ENCODE measurements around the gene ACTR3. TPM values are rescaled to one million over a fixed set of nuclear protein-coding genes. Genes with fewer than 3 reads are reported as not detected.

The ACTR3 gene
- total and polyA plus RNA-seq, 2 of the 4 experiments (the other 2 are of a cell fraction): 246 to 307 TPM

- Histone ChIP-seq H3K4me2 (ENCODE audit: low read depth, low read length) (no peak overlapping the region), H3K23ac (ENCODE audit: low read depth, low read length) (no peak overlapping the region), H2BK15ac (ENCODE audit: low read depth, low read length) (no peak overlapping the region), H2AK9ac (replicated peaks; ENCODE audit: low read depth, low read length, poor library complexity) (no peak overlapping the region), H3K4ac (ENCODE audit: low read depth, low read length) (no peak overlapping the region), H2BK5ac (ENCODE audit: low read depth, low read length, poor library complexity, severe bottlenecking) (no peak overlapping the region), H3K9ac (ENCODE audit: low read depth, low read length) (no peak overlapping the region), H3K27ac (ENCODE audit: insufficient read depth, low read length) (no peak overlapping the region), H4K20me1 (ENCODE audit: insufficient read depth, low read length) (peaks cover 97% of the 10 kb centered on the region), H3K4me1 (ENCODE audit: control insufficient read depth, insufficient read depth, low read length) (peaks cover under 1% of the 10 kb centered on the region; the same call in 1 of the 2 replicates), H3K9me1 (ENCODE audit: insufficient read depth, low read length) (peaks cover 6% of the 10 kb centered on the region; the same call in 1 of the 2 replicates), H2BK120ac (ENCODE audit: low read depth, low read length) (no peak overlapping the region), H3K4me3 (ENCODE audit: insufficient read depth, low read depth, low read length) (no peak overlapping the region), H3K27me3 (ENCODE audit: control insufficient read depth, insufficient read depth, low read length) (no peaks in the 10 kb centered on the region), H4K8ac (ENCODE audit: low read depth in 2 of 2, low read length in 2 of 2) (no peak overlapping the region), H3K14ac (replicated peaks; ENCODE audit: low read depth, low read length) (no peak overlapping the region), H3K56ac (ENCODE audit: extremely low read depth, insufficient read depth, low read length) (no peak overlapping the region), H3K36me3 (ENCODE audit: control insufficient read depth, insufficient read depth, low read length) (peaks cover 5% of the 10 kb centered on the region), H2AK5ac (ENCODE audit: low read depth, low read length) (no peak overlapping the region), H4K5ac (ENCODE audit: low read depth, low read length) (no peak overlapping the region), H4K91ac (ENCODE audit: insufficient read depth, low read depth, low read length) (no peak overlapping the region), H3K9me3 (ENCODE audit: control insufficient read depth, insufficient read depth, low read length) (no peaks in the 10 kb centered on the region), H2AFZ (replicated peaks; ENCODE audit: low read length, poor library complexity) (no peak overlapping the region), H3K18ac (ENCODE audit: low read depth, low read length) (no peak overlapping the region), H3K79me1 (ENCODE audit: low read depth in 1 of 2, low read length in 2 of 2) (peaks cover 0 to 14% of the 10 kb centered on the region in 2 experiments; a peak in 2 of 4 replicates), H2BK20ac (ENCODE audit: low read depth, low read length) (no peak overlapping the region)
- TF ChIP-seq RAD21 (IDR thresholded peaks at IDR 0.05; ENCODE audit: low read length): no peak
- no peak for TF ChIP-seq SMC3 (IDR thresholded peaks at IDR 0.05; ENCODE audit: low read depth, low read length)
- TF ChIP-seq MXI1 (IDR thresholded peaks at IDR 0.05; ENCODE audit: borderline replicate concordance, low read depth, low read length): no peak
- TF ChIP-seq FOS (IDR thresholded peaks at IDR 0.05; ENCODE audit: low read depth, low read length): no peak
- TF ChIP-seq USF2 (IDR thresholded peaks at IDR 0.05; ENCODE audit: low read depth, low read length): no peak
- TF ChIP-seq CEBPB (IDR thresholded peaks at IDR 0.05; ENCODE audit: low read depth, low read length): no peak
- no peak for TF ChIP-seq RFX5 (IDR thresholded peaks at IDR 0.05; ENCODE audit: low read depth, low read length)
- no peak for TF ChIP-seq CTCF (conservative IDR thresholded peaks at IDR 0.05; ENCODE audit: low read depth, low read length)
- no peak for TF ChIP-seq MAZ (IDR thresholded peaks at IDR 0.05; ENCODE audit: borderline replicate concordance, low read depth, low read length)
- no peak for TF ChIP-seq RCOR1 (IDR thresholded peaks at IDR 0.05; ENCODE audit: insufficient replicate concordance, low read length)
- TF ChIP-seq POLR2A (IDR thresholded peaks at IDR 0.05; ENCODE audit: low read depth, low read length): no peak
- TF ChIP-seq CHD1 (IDR thresholded peaks at IDR 0.05; ENCODE audit: low read depth, low read length): no peak
- TF ChIP-seq NFE2L2 (IDR thresholded peaks at IDR 0.05; ENCODE audit: low read depth, low read length): no peak
- no peak for TF ChIP-seq BHLHE40 (IDR thresholded peaks at IDR 0.05; ENCODE audit: low read depth, low read length)
- no peak for TF ChIP-seq ELK1 (IDR thresholded peaks at IDR 0.05; ENCODE audit: borderline replicate concordance, low read depth, low read length)
- TF ChIP-seq MAFK (IDR thresholded peaks at IDR 0.05; ENCODE audit: low read depth, low read length): no peak
- in situ Hi-C loops (cut with MboI; ENCODE audit: low sequenced_read_pairs) (no loop called here), dilution Hi-C loops (cut with HindIII; ENCODE audit: low sequenced_read_pairs, unreplicated experiment) (no loop called here), intact Hi-C loops (cut with micrococcal nuclease) (no loop called here)
- ChIA-PET CTCF (no interaction called here), POLR2A (ENCODE audit: unreplicated experiment) (no interaction called here)
- ATAC-seq (ENCODE audit: low read depth) (no peak), DNase-seq (no peak)
- no TSS peak for BruUV-seq (replicated peaks)
- WGBS, 2 experiments (ENCODE audit: extremely low coverage in 2 of 2, insufficient read length in 1 of 2): no CpG with 5 or more reads among the region's 1 CpG
Observed at GRCh38 chr2:113905886-113906285, 16.0 kb downstream of the ACTR3 start.
